GM19395 (cell line): ENCODE measurements around the gene RPL18.

Experiments used
- ATAC-seq: cut with Tn5 transposase; IDR thresholded peaks from one replicate; pipeline ENCODE4 v1.9.1; 2021; ENCODE audit warnings: mild to moderate bottlenecking, moderate library complexity; ENCODE audit not compliant: unreplicated experiment

Gene RPL18

DNA sequence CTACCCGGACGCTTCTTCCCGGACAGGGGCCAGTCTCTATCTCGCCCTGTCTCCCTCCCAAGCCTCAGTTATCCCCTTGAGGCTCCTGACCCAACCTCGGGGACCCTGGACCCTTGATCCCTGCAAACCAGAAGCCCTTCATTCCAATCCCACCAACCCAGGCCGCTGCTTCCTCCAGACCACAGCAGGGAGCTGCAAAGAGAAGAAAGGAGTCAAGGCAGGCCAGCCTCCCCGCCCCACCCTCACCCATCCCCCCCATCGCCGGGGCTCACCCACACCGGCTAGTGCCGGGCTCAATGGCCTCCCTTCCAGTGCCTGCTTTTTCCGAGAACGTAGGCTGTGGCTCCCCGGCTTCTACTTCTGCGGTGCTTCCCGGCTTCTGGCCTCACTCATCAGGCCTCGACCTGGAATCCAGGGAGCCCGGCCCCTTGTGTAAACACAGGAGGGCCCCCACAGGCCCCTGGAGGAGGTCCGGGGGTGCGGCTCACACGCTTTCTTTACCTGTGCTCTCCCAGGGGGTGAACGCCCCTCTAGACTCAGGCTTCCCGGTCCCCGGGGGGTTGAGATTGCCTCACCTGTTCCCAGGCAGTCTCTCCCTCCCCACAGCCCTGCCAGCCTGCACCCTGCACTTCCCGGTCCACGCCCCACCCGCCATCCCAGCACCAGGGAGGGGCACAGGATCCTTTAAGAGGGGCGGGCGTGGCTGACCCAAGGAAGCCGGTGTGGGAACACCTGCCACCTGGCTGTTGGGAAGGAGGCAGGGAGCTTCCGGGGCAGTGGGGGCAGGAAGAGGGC lies 4.3 kb downstream of the RPL18 start, which contains the start of gene FAM83E:
TSS of gene FAM83E (minus strand) at position 641 of the 795 bp plus-strand sequence. CDS start 1,704 bp downstream, outside the sequence.
- ATAC-seq: no peak

DNA sequence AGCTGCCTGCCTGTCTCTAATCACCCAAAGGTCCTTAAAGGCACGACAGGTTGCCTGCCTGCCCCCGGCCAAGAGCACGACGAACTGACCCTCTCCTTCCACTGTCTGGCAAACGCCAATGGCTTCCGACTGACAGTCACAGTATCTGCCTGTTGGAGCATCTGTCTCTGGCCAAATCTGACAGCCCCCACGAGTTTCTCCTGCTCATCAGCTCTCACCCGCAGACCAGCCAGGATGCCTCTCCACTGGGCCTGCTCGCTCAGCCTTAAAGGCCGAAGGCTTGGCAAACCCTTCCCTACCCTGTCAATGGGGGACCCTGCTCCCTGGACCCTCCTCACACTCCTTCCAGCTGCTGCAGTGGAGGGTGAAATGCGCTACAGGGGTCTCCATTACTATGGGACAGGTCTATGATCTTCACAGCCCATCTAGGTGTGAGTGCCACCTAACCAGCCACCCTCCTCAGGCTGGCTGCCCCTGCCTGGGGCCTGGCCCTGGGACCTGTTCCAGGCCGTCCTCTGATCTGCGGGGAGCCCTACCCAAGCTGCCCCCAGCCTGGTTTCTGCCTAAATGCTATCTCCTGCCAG lies 5.0 kb downstream of the RPL18 start:
- ATAC-seq: no peak

DNA sequence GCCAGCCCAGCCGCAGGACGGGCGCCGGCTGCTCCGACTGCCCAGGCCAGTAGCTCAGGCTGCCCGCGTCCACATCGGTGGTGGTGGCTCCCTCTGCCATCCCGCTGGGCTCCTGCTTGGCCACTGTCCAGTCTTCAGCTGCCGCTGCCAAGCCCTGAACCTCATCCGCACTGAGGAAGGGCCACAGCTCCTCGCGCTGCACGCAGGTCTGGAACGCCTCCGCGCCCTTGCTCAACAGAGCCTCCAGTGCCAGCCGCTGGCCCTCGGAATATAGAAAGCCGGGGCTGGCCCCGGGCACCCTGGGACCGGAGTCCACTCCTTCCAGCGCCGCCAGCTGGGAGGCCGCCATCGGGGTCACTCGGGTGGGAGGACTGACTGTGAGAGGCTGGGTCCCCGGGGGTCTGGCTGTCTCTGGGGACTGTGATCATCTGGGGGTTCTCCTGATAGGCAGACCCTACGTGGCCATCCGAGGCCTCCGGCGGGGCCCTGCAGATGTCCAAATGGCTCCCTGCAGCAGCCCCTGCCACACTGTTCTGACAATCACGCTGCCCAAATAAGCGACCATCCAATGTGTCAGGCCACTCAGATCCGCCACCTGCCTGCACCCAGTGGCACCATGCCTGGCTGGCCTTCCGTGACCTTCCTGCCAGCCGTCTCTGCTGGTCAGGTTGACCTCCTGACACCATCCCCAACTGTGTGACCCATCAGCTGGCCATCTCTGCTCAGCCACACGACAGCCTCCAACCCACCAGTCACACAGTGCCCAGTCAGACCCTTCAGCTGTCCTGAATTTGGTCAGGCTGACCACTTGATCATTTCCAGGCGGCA lies 5.7 kb downstream of the RPL18 start:
- no peak for ATAC-seq

DNA sequence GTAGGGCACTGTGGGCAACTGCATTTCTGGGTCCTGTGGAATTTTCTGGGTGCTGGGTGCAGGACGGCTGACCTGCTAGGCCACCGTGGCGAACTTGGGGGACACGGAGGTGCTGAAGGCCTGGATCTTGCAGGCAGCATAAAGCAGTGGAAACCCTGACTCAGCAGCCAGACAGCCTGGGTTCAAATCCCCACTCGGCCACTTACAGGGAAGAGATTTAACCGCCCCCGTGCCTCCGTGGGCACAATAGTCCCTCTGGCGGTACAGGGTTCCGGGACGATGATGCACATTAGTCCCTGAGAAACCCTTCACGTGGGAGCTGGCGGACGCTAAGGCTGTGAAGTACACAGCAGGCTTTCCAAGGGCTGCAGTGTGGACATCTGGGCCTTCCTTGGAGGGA lies 7.1 kb downstream of the RPL18 start:
- no peak for ATAC-seq

DNA sequence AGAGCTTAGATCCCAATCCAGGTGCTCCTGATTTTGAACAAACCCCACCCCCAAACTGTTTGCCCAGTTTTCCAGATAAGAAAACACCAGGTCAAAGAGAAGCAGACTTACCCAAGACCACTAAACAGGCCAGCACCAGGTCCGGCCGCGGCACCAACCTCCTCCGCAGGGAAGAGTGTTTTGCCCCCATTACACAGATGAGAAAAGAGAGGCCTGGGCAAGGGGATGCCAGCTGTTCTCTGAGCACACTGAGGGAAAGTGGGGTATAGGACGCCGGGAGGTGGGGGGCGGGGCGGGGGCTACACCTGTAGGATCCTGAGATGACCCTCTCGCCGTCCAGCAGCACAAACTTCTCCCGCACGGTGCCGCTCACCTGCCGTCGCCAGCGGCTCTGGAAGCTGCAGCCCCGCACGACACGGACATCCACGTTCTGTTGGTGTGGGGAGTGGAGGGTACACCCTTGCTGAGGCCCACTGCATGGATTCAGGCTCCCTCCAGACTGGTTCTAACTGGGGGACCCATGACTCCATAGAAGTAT lies 9.3 kb downstream of the RPL18 start:
- ATAC-seq: no peak

DNA sequence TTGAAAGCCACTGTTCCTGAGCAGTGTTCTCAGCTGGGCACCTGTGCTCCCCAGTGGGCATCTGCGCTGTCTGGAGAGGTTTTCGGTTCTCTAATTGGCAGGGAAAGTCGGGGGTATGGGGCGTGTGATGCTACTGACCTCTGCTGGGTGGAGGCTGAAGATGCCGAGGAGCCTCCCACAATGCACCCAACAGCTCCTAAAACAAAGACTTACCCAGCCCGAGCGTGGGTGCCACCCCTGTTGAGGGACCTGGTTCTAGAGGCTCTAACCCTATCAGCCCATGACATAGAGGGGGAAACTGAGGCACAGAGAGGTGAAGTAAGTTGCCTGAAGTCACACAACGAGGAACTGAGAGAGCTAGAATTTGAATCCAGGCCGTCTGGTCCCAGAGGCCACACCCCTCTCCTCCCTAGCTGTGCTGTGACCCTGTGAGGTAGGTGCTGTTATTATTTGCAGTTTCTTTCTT lies 10.1 kb downstream of the RPL18 start:
- ATAC-seq: no peak

DNA sequence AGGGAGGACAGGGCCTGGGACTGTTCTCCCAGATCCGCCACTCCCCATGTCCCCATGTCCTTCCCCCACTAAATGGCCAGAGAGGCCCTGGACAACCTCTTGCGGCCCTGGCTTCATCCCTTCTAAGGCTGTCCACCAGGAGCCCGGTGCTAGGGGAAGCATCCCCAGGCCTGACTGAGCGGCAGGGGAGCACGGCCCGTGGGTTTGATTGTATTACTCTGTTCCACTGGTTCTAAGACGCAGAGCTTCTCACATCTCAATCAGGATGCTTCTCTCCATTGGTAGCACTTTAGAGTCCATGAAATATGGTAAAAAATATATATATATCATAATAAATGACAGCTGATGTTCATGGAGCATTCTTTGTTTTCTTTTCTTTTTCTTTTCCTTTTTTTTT lies 11.6 kb downstream of the RPL18 start:
- ATAC-seq: no peak

DNA sequence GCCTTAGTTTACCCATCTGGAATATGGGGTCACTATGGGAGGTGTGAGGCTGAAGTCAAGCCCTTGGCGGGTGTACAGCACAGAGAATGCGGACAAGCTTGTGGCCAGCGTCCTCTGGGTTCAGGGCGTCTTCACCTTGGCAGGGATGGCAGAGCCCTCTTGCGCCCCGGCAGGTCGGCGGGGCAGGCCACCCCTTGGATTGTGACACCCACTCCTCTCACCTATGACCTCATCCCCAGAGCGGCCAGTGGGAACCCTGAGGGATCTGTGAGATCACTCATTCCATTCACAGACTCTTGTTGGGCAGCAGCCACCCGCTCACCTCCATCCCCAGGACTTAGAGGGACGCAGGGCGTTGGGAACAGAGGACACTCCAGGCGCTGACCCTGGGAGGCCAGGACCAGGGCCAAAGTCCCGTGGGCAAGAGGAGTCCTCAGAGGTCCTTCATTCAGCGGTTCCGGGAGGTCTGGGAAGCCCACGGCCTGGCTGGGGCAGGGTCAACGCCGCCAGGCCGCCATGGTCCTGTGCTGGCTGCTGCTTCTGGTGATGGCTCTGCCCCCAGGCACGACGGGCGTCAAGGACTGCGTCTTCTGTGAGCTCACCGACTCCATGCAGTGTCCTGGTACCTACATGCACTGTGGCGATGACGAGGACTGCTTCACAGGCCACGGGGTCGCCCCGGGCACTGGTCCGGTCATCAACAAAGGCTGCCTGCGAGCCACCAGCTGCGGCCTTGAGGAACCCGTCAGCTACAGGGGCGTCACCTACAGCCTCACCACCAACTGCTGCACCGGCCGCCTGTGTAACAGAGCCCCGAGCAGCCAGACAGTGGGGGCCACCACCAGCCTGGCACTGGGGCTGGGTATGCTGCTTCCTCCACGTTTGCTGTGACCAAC lies 12.3 kb downstream of the RPL18 start, which contains the start of gene SPACA4:
TSS of gene SPACA4 (plus strand) at position 280 of the 896 bp plus-strand sequence. CDS start at position 517, 237 bp downstream.
- no peak for ATAC-seq

DNA sequence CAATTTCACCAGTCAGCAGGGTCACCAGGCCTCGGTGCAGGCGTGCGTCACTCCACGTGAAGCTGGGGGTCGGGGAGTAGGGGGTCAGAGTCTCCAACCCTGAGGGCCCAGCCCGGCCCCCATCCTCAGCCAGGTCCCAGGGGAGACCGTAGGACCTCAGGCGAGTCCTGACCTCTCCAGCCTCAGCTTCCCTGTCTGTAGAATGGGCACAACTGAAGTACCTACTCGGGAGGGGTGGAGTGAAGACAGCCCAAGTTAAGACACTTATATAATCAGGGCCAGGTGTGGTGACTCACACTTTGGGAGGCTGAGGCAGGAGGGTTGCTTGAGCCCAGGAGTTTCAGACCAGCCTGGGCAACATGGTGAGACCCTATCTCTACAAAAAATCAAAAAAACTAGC lies 15.1 kb downstream of the RPL18 start:
- no peak for ATAC-seq

DNA sequence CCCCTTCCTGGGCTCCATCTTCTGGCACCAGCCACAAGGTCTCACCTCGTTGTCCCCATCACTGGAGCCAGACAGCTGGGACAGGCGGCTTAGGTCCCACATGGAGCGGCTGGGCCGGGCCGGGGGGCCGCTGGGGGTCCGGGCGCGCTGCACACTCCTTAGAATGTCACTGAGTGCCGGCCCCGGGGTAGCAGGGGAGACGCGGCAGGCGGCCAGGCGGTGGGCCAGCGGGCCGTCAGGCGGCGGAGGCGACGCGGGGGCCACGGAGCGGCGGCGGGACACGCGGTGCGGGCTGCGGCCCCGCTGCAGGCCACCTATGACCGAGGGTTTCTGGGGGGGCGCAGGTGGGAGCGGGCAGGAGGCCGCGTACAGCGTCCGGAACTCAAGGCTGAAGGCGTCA lies 15.5 kb downstream of the RPL18 start:
- no peak for ATAC-seq

DNA sequence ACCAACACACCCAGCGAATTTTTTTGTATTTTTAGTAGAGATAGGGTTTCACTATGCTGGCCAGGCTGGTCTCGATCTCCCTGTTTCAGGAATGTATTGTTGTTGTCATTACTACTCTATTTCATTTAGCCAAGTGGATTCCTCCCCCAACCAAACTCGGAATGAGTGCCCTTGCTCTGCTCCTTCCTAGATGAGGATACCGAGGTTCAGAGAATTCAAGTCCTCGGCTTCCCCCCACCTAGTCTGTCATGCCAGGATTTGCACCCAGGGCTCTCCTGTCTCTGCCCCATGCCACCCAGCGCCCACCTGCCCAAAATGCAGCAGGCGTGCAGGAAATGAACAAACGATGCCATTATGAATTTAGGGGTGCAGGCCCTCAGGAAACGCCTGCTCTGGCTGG lies 16.0 kb downstream of the RPL18 start:
- ATAC-seq: no peak

DNA sequence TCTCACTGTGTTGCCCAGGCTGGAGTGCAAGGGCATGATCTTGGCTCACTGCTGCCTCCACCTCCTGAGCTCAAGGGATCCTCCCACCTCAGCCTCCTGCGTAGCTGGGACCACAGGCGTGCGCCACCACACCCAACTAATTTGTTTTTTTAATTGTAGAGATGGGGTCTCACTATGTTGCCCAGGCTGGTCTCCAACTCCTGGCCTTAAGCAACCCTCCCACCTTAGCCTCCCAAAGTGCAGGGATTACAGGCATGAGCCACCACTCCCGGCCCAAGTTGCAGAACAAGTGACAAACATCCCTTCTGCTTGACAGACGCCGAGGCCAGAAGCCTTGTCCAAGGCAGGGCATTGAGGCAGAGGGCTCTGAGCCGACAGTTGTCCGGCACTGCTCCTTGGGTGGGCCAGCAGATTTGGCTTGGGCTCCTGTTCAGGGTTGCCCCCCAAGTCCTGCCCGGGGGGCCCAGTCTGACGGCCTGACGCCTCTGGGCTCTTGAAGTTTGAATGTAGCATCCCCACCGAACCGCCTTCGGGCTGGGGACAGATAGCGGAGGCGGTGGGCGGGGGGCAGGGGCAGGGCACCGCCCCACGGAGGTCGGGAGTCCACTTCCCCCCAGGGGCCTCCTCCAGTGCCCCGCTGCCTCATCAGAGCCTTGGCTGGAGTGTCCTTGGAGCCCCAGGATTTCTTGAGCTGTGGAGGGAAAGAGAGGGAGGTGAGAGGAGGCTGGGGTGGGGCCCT lies 18.1 kb downstream of the RPL18 start:
- ATAC-seq: no peak

DNA sequence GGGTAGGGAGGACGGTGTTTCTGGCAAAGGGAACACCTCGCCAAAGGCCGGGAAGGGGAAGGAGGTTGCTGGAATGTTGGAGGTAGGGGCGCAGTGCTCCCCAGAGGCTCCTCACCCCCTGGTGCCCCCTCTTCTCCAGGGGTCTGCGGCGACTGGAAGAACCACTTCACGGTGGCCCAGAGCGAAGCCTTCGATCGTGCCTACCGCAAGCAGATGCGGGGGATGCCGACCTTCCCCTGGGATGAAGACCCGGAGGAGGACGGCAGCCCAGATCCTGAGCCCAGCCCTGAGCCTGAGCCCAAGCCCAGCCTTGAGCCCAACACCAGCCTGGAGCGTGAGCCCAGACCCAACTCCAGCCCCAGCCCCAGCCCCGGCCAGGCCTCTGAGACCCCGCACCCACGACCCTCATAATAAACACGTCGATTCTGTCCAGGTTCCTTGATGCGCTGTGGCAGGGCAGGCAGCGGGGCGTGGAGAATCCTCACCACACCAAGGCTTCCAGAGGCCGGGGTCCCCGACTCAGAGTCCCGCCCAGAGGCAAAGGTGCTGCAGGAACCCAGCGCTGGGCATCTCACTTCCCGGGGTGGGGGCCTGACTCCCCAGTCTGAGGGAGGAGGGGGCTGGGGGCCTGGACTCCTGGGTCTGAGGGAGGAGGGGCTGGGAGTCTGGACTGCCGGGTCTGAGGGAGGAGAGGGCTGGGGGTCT lies 19.8 kb downstream of the RPL18 start:
- ATAC-seq: no peak

DNA sequence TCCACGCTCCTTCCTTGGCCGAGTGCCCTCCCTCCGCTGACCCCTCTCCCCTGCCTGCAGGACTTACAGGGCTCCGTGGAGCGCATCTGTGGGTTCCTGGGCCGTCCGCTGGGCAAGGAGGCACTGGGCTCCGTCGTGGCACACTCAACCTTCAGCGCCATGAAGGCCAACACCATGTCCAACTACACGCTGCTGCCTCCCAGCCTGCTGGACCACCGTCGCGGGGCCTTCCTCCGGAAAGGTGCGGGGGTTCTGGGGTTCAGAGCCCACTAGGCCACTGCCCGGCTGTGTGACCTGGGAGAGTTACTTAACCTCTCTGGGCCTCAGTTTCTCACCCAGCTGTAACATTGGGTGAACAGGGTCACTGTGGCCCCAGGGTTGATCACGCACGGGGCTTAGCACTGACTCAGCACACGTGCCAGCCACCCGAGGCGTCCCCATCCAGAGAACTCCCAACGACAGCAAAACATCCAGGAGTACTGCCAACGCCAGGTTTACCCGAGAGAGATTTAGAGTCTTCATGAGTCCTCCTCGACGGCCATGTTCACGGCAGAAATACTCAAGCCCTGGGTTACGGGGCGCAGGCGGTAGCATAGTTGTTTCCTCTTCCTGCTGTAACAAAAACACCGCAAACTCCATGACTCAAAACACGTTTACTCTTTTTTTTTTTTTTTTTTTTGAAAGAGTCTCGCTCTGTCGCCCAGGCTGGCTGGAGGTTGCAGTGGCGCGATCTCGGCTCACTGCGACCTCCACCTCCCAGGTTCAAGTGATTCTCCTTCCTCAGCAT lies 22.1 kb downstream of the RPL18 start:
- no peak for ATAC-seq

DNA sequence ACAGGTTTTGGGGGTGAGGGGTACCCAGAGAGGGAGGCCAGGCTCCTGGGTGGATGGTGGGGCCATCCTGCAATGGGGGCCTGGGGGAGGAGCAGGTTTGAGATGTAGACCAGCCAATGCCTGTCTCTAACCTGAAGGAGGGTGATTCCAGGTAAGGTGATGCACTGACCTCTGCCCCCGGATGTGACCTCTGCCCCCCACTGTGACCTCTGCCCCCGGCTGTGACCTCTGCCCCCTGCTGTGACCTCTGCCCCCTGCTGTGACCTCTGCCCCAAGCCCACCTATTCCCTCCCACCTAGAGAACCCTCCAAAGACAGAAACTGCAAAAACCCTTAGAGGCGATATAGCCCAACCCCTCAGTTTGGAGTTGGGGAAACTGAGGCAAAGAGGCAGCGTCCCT lies 22.7 kb downstream of the RPL18 start:
- ATAC-seq: no peak

DNA sequence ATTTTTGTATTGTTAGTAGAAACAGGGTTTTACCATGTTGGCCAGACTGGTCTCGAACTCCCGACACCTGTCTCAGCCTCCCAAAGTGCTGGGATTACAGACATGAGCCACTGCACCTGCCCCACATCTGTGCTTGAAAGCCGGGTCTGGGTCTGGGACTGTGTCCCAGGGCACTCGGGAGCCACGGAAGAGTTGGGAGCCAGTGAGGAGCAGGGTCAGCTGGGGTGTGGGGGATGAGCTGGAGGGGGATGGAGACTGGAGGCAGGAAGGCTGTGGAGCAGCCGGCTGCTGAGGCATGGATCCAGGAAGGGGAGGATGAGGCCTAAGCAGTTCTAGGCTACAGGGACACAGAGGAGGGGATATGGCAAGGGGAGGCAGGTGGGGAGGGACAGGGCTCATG lies 23.1 kb downstream of the RPL18 start:
- ATAC-seq: no peak

DNA sequence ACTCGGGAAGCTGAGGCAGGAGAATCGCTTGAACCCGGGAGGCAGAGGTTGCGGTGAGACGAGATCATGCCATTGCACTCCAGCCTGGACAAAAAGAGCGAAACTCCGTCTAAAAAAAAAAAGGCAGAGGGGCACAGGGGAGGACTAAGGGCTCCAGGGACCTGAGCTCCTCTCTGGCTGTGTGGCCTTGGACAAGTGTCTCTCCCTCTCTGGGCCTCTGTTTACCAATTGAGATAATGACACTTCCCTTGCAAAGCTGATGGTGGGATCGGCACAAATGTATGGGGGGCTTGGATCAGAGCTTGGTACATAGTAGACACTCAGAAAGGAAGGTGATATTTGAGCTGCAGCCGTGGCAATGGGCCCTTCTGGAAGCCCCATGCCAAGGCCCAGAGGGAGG lies 23.8 kb downstream of the RPL18 start:
- ATAC-seq: no peak

DNA sequence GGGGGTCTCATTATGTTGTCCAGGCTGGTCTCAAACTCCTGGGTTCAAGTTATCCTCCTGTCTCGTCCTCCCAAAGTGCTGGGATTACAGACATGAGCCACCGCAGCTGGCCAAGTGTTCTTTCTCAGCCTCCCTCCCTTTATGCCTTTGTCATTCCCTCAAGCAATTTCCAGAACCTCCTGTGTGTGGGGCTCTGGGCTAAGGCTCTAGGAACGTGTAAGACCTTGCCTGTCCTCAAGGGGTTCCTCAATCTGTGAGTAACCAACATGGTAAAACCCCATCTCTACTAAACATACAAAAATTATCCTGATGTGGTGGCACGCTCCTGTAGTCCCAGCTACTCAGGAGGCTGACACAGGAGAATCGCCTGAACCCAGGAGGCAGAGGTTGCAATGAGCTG lies 28.0 kb downstream of the RPL18 start:
- ATAC-seq: no peak
